HG02798 (cell line): ENCODE data around the gene AFF2.

ENCODE experiments used
- ATAC-seq: cut with Tn5 transposase; IDR thresholded peaks from one replicate; pipeline ENCODE4 v1.9.1; 2021; ENCODE audit warnings: mild to moderate bottlenecking; ENCODE audit not compliant: unreplicated experiment, poor library complexity

Gene AFF2

DNA sequence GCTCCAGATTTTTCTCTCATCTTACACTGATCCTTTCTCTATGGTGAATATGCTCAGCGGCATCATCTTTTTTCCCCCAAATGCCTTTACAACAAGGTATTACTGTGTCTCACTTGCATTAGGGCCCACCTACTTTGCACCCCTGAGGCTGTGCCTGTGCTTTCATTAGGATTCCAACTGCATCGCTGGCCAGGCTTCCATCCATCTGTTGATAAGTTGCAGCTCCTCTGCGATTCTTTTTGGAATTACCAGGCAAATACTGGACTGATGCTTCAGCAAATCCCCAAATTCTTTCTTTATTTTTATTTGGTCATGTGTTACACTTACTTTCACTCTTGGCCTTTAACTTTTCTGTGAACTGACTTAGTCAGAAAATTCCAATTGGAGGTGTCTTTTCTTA is 77.3 kb downstream of the AFF2 start:
- no peak for ATAC-seq

DNA sequence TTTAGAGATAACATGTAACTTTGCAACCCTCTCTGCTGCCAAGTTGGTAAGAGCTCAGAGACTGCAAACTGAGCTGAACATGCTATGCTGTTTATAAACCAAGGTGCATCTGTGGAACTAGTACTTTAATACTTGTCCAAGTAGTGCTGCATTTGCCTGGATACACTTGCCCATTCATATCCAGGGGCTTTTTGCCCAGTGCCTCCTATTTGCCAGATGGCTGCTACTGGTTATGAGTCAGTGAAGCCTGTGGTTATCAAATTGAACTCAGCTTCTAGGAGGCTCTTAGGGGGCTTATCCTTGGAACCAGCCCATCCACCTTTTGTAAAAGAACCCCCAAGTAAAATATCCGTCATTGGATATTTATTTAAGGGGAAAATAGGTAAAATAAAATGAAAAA is 79.6 kb downstream of the AFF2 start:
- no peak for ATAC-seq

DNA sequence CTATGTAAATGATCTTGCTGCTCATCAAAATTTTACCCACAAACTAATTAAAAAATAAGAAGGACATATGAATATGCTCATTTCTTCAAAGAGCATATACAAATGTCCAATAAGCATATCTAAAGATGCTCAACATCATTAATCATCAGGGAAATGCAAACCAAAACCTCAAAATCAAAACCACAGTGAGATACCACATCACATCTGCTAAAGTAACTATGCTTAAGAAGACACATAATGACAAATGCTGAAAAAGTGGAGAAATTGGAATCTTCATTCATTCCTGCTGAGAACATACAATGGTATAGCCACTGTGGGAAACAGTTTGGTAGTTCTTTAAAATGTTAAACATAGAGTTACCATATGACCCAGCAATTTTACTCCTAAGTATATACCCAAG is 81.9 kb downstream of the AFF2 start:
- ATAC-seq, result no peak

DNA sequence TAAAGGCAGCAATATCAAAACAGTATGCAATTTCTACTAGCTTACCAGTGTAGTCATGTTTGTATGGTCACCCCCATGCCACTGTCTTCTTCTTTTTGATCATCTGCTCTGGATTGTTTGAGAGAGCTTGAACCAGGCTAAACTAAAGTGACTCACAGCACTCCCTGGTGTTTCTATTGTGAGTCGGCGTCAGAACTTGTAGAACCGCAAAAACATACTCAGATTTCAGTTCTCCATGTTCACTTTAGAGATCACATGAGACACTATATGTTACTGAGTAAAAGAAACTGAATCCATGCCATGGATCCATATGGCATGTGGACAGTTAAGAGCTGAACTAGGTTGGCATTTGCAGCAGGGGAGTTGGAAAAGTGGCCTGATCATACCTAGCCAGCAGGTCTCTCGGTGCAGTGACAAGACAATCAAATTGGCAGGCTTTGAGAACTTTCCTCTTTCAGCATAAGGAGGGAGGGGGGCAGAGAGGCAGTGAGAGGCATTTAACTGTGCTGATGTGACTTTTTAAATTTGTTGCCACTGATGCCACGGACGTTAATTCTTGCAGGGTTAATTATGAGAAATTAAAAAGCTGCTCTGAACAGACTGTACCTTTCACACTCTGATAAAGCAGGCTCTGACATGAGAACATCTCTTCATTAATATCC is 88.4 kb downstream of the AFF2 start:
- ATAC-seq, result no peak

DNA sequence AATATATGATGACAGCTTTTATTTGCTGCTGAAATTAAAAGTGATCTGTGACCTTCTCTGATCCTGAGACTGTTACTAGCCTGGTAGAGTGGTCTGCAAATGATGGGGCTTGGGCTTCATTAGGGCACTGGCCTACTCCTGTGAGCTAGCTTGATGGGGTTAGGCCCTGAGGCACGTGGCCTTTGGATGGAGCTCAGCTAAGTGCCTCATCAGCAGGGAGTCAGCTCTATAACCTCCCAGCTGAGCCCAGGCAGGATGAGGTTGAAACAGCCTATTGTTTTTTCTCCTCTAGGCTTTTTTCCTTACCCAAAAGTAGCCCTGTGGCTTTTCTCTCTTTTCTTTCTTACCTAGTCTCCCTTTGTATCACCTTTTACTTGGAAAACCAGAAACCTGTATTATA is 92.2 kb downstream of the AFF2 start:
- no peak for ATAC-seq

DNA sequence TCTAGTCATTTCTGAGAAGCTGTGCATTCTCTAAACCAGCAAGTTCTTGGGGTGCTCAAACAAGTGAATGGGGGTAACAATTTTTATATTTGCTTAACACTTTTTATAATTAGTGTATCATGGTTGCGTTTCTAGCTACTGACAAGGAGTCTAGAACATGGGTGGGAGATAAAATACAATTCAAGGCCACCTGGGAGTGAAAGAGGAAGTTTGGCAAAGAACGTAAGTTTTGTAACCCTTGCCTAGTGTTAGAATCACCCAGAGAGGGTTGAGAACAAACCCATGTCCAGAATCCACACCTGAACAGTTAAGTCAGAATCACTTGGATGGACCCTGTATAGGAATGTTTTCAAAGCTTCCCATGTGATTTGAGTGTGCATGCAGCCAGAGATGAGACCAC is 92.7 kb downstream of the AFF2 start:
- ATAC-seq, result no peak

DNA sequence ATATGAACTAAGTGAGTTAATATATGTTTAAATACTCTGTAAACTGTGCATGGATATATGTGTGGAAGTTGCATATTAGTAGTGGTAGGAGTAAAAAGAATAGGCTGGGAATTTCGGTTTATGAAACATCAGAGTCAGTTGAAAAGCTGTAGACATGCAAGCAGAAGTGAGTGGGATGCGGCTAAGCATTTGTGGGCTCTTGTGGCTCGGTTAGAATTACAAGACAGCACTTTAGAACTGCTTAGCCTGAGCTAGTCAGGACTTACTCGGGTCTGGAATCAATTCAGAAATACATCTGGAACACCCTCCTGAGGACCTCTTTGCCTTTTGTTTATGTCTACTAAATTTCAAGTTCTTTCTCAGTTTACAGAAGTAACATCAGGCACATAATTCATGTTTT is 93.6 kb downstream of the AFF2 start:
- ATAC-seq, result no peak

DNA sequence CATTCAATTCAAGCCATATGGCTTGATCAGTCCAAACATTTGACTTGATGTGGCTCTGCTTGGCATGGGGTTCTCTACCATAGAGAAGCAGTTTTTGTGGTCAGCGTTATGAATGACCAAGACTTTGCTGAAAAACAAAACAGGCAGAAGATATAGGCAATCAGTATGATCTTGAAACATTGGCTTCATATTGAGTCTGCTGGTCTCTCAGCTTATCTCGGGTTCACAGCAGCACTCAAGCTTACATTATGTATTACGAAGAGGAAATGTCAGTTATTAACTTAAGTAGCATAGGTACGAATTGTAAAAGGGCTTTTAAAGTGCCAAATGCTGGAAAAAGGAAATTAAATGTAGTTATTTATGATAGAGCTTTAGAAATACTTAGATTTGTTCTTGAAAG is 99.0 kb downstream of the AFF2 start:
- no peak for ATAC-seq

DNA sequence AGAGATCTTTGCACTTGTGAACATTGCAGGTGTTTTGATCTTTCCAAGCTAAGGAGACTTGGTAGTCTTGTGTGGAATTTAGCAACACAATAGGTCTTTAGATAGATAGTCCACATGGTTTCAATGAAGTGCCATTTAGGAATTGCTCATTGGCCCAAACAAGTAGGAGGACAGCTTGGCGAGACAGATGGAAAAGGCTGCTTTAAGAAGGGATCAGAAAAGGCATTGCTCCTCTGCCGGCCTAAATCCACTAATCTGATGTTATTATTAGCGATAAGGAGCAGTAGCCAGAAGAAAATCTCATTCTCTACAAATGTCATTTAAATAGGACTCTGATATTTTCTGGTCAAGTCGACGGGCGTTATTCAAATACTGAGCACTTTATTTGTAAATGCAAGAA is 99.7 kb downstream of the AFF2 start:
- no peak for ATAC-seq

DNA sequence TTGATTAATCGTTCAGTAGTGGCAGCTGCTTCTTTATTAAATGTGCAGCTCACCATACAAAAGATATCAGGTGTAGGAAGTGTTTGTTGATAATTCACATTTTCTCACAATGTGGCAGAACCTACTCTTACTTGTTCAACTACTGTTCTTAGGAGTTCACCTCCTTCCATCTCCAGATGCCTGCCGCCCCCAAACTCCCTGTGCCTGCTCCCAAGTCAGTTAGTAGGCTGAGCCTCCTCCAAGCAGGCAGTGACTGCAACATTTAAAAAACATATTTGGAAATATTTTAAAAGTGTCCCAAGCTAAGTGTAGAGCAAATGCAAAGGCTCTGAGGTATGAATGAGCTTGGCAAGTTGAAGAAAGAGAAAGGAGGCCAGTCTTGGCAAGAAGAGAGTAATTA is 100.2 kb downstream of the AFF2 start:
- ATAC-seq, result no peak

DNA sequence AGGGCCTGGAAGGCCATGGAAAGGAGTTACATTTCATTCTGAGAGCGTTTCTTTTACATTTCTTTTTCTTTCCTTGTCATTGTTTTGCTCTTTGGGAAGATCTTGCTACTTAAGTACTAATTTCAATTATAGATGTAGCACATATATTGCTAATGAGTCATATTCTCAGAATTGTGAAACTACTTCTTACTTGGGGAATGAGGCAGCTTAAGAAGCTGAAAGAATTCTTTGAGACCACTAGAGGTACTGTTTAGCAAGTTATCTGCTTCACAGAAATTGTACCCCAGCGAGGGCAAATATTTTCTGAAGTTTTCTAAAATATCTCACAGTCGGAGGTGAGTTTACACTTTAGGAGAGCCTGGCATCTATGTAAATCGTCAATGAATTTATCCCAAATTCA is 100.6 kb downstream of the AFF2 start:
- no peak for ATAC-seq

DNA sequence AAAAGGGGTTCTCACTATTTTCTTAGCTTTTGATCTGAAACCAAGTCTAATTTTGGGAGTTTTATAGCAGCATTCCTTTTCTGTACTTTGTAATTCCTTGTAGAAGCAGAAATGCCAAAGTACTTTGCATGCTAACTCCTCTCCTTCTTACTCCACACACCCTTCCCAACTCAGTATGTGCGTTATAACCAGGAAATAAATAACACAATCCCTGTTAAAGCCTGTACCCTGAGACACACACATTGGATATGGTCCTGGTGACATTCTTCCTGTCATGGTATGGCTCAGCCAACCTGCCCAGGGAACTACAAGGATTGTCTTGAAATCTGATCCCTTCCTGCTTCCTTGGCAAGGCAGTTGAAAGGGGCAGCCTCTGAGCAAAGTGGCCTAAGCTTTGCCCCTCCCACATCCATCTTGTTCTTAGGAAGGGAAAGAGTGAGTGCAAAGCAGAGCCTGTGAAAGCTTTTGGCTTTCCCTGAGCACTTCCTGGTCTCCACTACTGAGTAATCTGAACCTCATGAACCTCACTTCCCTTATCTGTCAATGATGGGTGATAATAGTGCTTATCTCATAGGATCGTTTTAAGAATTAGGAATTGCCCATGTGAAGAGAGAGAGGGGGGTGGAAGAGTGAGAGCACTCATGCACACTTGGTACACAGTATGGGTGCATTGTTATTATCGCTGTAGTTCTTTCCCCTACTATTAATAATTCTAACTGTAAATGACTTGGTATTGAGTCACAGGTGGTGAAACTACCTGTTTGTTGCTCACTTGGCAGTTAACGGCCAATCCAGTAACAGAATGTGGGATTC is 109.3 kb downstream of the AFF2 start:
- peak; percentile 81 for ATAC-seq

DNA sequence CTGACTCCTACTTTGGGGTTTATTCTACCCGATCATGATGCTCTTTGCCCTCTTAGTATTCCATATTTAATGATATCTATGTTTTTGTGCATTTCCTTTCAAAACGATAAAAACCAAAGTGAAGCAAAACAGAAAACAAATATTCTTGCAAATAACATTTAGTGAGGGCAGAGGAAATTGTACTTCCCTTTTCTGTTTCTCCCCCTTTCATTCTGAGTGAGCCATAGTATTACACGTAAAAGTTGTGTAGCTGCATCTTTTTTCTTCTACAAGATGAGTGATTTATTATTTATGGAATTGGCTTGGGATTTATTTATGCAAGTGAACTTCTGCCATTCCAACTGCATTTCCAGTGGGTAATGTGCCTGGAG is 109.9 kb downstream of the AFF2 start:
- ATAC-seq, result peak; percentile 67

DNA sequence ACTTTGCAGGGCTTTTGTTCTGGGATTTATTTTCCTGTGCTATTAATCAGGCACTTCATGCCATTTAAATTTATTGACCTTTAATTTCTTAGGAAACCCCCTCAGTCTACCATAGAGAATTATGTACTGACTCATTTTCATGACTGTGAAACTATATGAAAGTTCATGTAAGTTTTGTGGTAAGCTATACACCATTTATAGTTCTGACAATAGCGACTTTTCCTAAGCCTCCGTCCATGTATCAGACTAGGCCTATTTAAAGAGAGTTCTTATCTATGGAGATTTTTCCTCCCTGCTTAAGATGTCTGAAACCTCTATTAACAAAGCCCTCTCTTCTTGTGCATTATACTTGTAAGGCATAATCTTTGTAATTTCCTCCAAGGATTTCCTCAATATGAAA is 111.6 kb downstream of the AFF2 start:
- ATAC-seq, result peak; percentile 50

DNA sequence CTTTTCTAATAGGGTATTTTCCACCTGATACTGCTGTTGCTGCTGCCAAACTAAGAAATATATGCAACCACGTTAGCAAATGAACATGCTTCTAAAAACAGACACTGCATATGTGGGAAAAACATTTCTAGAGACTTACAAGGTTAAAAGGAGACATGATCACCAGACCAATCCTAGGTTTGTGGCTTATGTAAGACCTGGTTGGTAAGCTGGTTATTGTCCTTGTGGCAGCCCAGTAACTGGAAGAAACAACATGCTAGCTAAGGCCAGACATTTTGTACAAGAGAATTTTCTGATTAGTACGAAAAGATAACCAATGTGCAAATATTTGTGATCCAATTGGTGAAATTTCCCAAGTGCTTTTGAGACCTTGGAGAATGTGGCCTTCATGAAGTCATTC is 112.0 kb downstream of the AFF2 start:
- peak; percentile 14 for ATAC-seq

DNA sequence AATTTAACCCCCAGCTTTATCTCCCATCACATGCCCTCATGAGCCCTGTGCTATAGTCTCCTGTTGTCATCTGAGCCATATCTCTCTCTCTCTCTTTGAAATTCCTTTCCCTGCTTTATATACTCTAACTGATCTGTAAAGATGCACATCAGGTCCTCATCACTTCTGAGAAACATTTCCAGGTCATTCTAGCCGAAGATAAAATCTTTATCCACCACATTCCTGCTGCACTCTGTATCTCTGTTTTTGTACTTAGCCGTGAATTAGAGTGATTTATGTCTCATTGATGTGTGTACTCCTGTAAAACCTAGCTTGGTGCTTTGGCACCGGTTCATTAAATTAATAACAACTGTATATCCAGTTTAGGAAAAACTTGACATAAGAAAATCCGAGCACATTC is 113.2 kb downstream of the AFF2 start:
- ATAC-seq, result no peak

DNA sequence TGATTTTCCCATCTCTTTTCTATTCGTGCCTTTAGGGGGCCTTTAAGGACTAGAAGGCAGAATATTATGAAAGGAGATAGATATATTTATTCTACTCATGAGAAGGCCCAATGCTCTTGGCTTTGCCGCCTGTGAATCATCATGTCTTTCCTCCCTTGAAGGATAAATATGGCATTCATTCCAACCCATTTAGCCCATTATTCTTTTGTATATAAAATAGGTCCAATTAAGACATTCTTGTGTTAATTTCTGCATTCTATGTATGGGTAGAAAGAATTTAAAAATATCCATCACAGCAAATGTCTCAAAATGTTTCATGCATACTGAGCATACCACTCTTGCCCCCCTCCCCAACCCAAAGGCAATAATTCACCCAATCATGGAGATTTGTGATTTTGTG is 115.1 kb downstream of the AFF2 start:
- ATAC-seq, result no peak

DNA sequence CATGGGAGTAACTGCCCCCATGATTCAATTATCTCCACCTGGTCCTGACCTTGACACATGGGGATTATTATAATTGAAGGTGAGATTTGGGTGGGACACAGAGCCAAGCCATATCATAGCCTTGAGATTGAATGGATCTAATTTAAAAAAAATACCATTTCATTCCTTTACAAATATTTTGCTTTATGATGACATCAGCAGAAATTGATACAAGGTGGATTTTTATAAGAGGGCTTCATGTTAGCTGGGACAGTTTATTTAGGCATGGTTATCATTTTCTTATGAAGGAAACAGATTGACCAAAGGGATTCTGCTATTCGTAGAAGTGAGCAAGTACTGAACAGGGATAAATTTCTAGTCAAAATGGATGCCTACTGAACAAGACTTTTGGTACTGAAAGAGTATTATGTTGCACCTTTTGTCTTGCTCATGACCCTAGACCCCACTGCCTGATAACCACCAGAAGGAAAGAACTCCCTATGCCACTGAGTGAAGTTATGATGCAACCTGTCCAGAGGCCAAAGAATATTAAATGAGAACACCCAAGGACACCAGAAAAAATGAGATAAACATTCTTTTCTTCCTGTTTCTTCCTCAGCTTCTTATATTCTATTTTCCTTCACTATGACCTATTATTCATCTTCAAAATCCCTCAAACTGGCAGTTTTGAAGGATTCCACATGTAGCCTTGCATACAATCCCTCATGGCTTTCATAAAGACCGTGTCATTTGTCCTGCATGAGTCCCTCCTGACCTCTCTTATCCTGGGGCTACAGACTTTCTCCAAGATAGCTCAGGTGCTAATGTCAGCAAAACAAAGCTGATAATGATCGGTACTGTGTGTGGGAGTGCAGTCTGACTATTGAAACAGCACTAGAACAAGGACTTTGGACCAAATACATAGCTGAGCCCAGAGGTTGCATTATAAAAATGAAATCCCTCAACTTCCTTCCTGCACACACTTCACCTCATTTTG is 118.3 kb downstream of the AFF2 start:
- ATAC-seq, result no peak

DNA sequence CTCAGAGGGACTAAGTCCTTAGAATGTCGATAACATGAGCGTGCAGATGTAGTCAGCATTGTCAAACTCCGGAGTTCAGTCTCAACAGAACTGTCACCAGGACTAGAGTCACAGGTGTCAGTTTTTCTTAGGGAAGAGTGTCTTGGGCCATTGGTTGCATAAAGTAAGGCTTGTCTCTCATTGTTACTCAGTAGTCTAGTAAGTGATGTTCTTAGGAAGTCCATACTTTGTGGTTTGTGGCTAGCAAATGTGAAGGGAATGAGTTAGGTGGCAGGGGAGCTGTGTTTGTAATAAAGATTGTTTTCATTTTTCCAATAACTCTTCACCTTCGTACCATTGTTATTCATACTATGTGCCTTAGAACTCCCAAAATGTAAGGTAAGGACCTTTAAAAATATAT is 119.6 kb downstream of the AFF2 start:
- ATAC-seq, result no peak

DNA sequence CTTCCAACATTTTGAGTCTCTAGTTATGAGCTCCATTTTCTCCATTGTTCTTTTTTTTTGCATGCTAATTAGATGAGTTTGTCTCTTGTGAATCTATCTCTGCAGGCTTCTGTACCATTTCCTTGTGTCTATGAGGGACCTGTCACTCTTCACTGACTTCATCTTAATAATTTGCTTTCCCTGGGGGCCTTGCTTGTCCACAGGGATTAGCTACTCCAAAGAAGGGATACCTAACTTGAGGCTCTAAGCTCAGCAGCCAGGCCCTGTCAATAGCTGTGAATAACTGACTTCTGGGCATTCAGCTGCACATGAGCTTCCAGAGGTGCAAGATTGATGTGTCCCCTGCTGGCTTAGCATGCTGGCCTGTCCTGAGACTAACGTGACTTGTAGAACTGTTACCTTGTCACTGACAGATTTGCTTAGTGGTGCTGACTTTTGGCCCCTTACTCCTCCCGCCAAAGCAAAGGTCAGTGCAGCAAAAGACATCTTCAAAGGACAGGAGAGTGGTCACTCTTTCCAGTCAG is 124.6 kb downstream of the AFF2 start:
- no peak for ATAC-seq

DNA sequence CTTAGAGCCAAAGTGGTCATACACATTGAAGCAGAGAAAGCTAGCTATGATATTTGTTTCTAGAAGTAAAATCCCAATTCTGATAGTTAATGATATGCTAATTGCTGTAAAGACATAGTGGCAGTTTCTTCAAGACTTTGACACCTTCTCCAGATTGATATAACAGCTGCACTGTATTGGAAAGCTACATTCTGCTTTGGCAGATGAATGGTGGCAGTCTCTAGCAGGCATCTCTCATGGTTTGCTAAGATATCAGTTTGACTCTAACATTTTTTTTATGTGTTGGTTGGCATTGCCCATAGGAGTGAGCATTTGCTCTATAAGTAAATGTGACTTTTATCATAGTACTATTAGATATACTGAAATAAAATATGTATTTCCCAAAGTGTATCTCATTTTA is 128.2 kb downstream of the AFF2 start:
- ATAC-seq, result no peak
